NT2/D1 (cell line): ENCODE results near the gene SCLY.

Experiments used
- SUZ12 ChIP-seq: IDR thresholded peaks from 2 replicates; pipeline ENCODE4 v1.6.1; 2011; ENCODE audit not compliant: insufficient read length, insufficient read depth; ENCODE audit errors: extremely low read depth
- YY1 ChIP-seq: IDR thresholded peaks from 2 replicates; pipeline ENCODE4 v1.6.1; 2011; ENCODE audit not compliant: insufficient read length, insufficient read depth
- ZNF274 ChIP-seq: IDR thresholded peaks from 2 replicates; pipeline ENCODE4 v1.6.1; 2011; ENCODE audit warnings: mild to moderate bottlenecking, low read depth, low read length

- TF ChIP-seq ZNF274 (no peak), YY1 (no peak), SUZ12 (no peak)
Measured at GRCh38 chr2:238025741-238026360, 35.0 kb upstream of the SCLY start.
